GM18502 (cell line): ENCODE results near the gene PEX1.
"Not testable (repeated sequence)": the region's sequence is repeated elsewhere in the genome, so short reads cannot be mapped to it uniquely, and the experiment has no call there.

Experiments
- ATAC-seq: cut with Tn5 transposase; IDR thresholded peaks from one replicate; pipeline ENCODE4 v1.9.1; 2021; ENCODE audit warnings: mild to moderate bottlenecking; ENCODE audit not compliant: unreplicated experiment, poor library complexity

Gene PEX1

GRCh38 chr7:92528188-92528957 lies at the start of gene PEX1, which contains the start of gene RBM48:
TSS of gene PEX1 (minus strand) at chr7:92528520. CDS start at chr7:92528435, 85 bp downstream.
TSS of gene RBM48 (plus strand) at chr7:92528795. CDS start at chr7:92528814, 19 bp downstream.
- peak; percentile 95 for ATAC-seq

- no peak for ATAC-seq
Measured at GRCh38 chr7:92576296-92576695, 48.0 kb upstream of the PEX1 start.

DNA sequence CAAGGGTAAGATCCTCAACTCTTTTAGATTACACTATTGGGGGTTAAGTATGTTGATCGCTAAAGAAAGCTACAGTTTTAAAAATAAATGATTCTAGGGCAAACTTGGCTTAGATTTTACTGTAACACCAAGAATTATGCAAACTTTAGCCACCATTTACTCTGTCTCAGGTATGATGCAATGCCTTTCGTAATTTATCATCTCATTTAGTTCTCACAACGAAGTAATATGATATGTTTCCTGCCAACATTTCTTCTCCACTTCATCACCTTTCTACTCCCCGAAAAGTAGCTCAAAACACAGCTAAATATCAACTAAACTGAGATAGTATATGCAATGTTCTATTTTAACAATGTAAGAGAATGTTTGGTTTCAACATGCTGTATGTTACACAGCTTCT lies 40.8 kb upstream of the PEX1 start:
- ATAC-seq: no peak

DNA sequence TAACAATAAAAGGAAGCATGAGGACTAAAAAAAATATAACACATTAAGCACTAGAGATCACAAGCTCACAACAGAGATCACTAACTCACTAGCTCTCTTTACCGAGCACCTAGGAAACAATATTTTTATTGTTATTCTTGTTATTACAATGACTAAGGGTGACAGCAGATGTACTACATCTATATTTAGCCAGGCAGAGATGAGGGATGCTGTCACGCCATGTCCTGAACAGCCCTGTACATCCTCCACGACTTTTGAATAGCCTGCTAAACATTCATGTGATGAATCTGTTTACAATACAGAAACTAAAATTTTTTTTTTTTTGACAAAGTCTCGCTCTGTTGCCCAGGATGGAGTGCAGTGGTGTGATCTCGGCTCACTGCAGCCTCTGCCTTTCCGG lies 39.1 kb upstream of the PEX1 start:
- ATAC-seq: no peak

DNA sequence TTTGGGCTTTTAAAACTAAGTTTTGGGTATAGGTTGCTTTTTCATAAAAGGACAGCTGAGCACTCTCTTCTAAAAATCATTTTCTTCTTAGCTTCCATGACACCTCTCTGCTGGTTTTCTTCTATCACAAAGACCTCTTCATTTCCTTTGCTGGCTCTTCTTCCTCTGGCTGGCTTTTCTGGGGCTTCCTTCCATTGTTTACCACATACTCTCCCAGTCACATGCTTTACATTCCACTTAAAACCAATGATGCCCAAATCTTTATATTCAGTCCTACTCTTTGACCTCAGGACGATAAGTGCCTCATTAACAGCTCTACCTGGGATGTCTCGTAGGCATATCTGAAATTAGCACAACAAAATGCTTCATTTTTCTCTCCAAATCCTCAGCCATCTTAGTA lies 35.0 kb upstream of the PEX1 start:
- no peak for ATAC-seq

DNA sequence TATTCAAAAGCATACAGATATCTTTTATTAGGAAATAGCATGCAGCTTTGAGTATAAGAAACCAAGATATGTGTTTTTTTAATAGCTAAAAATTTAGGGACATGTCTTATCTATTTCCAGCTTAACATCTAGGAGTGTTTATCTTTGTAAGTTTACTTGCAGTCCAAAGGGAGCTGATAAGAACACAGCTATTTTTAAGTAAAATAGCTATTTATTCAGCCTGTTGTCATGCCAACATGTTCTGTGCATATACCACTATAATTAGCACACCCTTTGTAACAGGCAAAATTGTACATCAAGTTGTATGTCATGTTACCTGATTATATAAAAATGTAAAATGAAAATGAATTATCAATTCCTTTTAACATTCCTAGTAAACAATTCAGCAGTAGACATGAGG lies 32.3 kb upstream of the PEX1 start:
- no peak for ATAC-seq

DNA sequence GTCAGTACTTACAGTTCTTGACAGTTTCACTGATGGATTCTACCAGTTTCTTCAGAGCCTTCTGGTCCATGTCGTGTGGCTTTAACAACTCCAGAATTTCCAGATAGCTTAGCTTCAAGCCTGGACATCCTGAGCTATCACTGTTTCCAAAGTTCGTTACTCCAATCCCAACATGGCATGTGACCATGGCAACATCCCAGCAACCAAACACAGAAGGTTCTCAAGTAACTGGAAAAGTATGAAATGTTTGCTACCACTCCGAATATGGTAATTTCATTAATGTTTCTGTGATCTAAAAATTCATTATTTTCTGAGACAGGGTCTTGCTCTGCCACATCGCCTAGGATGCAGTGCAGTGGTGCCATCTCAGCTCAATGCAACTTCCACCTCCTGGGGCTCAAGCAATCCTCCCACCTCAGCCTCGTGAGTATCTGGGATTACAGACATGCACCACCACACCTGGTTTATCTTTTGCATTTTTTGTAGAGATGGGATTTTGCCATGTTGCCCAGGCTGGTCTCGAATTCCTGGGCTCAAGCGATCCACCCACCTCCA lies 29.6 kb upstream of the PEX1 start:
- ATAC-seq: no peak

- no peak for ATAC-seq
Measured at GRCh38 chr7:92557249-92557648, 28.9 kb upstream of the PEX1 start.

DNA sequence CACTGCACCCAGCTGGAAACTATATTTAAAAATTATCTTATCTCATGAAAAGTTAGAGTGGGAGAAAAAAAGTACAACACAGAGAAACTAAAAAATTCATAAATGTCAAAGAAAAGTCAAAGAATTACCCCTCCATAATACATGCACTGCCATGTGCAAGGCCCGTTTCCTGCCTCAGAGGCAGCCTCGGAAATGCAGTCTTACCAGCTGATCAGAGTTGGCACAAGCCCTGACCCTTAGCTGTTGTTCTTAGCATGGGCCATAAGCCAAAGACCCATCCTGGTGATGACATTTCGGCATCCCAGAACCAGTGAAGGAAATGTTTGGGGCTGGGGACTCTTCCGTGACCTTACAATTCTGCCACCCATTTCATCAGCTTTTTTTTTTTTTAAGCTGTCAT lies 21.9 kb upstream of the PEX1 start:
- no peak for ATAC-seq

DNA sequence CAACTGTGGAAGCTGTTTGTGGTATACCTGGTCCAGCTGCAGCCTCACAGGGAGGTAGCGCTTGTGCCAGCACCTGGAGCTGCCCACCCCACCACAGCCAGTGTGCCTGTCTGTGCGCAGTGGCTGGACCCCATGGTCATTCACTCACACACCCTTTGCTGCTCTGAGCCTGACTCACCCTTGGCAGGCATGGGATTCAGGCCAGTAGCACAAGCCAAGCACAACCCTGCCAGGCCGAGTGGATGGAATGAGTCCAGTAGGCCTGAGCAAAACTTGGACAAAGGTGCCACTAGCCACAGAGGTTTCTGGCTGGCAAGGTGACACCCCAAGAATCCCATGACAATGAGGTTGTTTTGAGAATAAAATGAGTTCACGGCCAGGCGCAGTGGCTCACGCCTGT lies 19.3 kb upstream of the PEX1 start:
- no peak for ATAC-seq

- no peak for ATAC-seq
Measured at GRCh38 chr7:92546856-92547497, 18.7 kb upstream of the PEX1 start.

DNA sequence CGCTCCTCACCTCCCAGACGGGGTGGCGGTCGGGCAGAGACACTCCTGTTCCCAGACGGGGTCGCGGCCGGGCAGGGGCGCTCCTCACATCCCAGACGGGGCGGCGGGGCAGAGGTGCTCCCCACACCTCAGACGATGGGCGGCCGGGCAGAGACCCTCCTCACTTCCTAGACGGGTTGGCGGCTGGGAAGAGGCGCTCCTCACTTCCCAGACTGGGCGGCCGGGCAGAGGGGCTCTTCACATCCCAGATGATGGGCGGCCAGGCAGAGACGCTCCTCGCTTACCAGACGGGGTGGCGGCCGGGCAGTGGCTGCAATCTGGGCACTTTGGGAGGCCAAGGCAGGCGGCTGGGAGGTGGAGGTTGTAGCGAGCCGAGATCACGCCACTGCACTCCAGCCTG lies 16.8 kb upstream of the PEX1 start:
- not testable (repeated sequence) for ATAC-seq

GRCh38 chr7:92543542-92543941 lies 15.2 kb upstream of the PEX1 start:
- not testable (repeated sequence) for ATAC-seq

- no peak for ATAC-seq
Measured at GRCh38 chr7:92534572-92534971, 6.3 kb upstream of the PEX1 start.

GRCh38 chr7:92528958-92529264 lies 591 bp upstream of the PEX1 start:
- ATAC-seq: no peak

DNA sequence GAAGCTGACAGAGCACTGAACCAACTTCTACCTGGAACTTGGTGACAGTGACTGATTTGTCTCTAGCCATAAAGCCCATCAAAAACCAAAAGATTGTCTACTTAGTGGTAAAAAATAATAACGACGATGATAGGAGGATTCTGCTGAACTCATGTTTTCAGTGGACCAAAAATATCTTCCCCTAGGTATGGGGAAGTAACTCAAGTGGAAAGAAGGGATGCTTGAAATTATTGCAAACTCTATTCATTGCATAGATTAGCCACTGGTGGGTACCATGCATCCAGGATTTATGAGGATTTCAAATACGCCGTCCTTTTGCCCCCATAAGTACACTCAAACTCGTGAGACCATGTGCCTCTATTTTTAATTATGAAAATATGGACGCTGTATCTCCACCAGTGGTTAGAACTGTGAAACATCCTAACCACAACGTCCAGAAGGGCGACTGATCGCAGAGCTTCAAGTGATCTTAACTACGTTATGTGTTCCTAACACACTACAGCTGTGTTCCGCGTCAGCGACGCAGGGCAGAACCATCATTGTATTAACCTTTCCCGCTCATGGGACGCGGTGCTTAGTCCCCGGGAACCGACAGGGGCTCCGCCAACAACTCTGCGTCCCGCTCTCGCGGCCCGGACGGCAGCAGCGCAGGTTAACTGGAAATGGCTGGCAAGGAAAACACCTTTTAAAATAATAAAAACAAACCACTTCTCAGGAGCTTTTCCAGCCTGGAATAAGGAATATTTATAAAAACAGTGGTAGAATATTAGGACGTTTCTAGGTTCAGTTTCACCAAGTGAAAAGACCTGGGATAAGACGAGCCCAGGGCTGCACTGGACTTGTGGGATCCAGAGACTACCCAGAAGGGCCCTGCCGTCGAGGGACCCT lies 776 bp downstream of the PEX1 start:
- peak; percentile 33 for ATAC-seq

DNA sequence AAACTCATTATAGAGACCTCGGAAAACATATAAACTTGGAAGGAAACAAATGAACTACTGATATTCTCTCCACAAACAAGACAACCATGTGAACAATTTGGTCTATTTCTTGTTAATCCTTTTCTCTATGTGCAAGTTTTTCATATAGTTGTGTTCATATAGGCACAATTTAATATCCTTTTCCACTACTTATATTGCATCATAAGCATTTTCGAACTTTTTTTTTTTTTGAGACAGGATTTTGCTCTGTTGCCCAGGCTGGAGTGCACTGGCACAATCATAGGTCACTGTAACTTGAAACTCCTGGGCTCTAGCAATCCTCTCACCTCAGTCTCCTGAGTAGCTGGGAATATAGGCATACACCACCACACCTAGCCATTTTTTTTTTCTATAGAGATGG lies 5.2 kb downstream of the PEX1 start:
- ATAC-seq: no peak

DNA sequence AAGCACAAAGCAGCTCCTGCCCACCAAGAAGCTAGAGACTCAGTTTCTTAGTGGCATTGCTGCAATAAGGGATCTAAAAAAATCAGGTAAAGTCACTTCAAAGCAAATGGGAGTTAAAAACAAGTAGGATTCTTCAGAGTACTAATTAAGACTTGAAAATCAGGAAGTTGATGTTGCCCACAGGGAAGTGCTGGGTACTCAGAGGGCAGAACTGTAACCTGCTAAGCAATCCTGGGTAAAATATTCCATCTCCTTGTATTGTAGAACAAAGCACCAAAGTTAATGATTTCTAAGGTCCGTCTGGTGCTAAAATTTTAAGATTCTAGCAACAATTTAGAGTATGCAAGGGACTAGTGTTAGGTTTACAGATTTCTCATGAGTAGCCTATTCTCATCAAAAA lies 8.3 kb downstream of the PEX1 start:
- no peak for ATAC-seq

DNA sequence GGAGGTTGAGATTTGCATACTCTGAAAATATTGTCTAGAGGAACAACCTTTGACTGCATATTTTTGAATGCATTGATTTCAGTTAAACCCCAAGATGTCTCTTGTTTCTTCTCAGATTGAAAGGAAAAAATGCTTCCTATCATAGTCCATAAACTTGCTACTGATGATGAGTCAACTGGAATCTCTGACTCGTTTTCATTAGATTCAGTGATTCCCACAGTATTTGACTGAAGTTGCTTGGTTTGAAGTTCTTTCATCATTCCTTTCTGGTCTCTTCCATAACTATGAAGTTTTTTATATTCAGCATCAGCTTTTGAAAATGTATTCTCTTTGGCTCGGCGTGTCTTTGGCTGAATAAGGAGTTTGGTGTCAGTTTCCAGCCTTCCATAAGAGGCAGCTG lies 10.7 kb downstream of the PEX1 start:
- ATAC-seq: no peak

GRCh38 chr7:92513167-92513902 lies 15.0 kb downstream of the PEX1 start:
- no peak for ATAC-seq
